NCI-H524 (cell line): ENCODE results near the gene BCL2L13.
A peak's percentile ranks its signal among the peaks of the same experiment; 100 is the strongest.

Source experiments
- DNase-seq, 2 experiments: peaks; one replicate each; lab custom pipeline; 2025; lab: John Stamatoyannopoulos, UW

Gene BCL2L13, protein sequence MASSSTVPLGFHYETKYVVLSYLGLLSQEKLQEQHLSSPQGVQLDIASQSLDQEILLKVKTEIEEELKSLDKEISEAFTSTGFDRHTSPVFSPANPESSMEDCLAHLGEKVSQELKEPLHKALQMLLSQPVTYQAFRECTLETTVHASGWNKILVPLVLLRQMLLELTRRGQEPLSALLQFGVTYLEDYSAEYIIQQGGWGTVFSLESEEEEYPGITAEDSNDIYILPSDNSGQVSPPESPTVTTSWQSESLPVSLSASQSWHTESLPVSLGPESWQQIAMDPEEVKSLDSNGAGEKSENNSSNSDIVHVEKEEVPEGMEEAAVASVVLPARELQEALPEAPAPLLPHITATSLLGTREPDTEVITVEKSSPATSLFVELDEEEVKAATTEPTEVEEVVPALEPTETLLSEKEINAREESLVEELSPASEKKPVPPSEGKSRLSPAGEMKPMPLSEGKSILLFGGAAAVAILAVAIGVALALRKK

DNA sequence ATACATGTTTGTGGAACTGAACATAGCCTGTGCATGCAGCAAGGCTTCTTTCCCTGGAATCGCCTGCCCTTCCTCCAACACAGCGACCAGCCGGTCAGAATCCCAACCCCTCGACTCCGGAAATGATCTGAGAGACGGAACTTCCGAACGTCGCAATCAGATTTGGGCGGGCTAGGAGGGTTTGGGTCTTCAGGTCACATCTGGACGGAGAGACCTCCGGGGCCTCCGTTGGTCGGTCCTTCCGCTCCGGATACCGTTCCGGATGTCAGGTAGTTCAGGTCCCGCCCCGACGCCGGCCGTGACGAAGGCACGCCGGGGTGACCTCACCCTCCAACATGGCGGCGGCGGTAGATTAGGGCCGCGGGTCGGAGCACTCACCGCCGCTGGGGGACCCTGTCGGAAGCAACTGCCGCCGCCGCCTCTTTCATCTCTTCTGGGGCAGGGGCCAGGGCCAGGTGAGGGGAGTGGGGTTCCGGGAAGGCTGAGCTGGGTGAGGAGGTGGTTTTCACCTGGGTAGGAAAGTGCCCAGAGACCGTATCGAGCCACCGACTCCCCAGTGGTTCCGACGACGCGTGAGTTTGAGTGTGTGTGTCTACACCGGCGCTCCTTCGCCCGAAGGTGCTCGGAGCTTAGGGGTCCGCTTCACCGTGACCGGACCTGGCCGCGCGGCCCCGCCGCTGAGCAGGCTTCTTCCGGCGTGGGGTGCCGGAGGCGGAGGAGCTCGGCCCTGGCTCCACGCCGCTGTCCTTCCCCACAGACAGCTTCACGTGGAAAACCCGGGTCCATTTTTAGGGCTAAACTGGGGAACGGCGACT, at the start of gene BCL2L13:
TSS of gene BCL2L13 (plus strand) at position 326 of the 815 bp plus-strand sequence. CDS start 16,955 bp downstream, outside the sequence.
- peak; percentile 96 to 97 for DNase-seq

GRCh38 chr22:17589810-17590375, 48.7 kb upstream of the BCL2L13 start:
- no peak for DNase-seq

GRCh38 chr22:17590586-17590985, 48.0 kb upstream of the BCL2L13 start:
- no peak for DNase-seq

DNA sequence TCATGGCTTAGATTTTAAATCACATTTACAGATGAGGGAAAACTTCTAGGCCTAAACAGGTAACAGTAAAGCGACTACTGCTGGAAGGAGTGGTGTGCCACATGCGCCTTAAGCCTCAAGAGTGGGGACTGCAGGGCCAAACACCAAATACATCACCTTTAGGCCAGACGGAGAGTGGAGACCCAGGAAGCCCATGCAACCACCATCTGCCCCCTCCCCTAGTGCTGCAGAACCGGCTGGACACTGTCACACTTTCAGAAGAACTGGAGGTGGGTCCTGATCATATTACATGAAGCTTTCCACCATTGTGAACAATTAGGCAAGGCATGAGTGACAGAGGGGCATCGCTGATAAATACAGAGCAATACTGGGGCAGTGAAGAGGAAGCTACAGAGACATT, 46.4 kb upstream of the BCL2L13 start:
- DNase-seq: no peak

GRCh38 chr22:17596226-17596625, 42.3 kb upstream of the BCL2L13 start:
- DNase-seq: no peak

DNA sequence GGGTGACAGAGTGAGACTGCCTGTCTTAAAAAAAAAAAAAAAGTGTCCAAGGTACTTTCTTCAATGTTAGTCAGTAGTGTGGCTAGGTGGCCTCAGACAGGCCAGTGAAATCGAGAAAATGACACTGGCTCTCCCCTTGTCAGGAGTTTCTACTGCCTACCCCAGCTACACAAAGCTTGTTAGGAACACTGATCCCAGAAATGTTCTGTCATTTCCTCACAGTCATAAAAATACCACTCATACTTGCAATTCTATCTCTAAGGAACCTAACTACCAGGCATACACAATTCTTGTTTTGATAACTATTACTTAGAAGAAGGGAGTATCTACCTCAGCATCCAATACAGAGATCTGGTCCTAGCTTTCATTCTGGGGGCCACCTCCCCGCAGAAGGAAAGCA, 41.3 kb upstream of the BCL2L13 start:
- no peak for DNase-seq

DNA sequence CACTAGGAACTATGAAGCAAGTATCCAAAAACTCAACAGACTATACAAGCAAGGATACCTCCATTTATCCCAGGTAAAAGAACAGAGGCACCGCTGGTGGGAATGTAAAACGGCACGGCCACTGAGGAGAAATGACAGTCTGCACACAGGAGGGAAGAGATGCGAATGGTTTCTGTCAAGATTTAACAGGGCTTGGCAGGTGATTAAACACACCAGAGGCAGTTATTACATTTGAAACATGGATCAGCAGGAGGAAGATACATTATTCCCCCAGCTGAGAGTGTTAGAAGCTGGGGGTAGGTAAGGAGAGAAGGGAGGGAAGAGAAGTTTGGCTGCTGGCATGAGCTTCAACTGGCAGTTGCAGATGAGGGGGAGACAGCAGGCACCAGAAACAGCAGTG, 40.2 kb upstream of the BCL2L13 start:
- no peak for DNase-seq

GRCh38 chr22:17601031-17601430, 37.5 kb upstream of the BCL2L13 start:
- DNase-seq: no peak

DNA sequence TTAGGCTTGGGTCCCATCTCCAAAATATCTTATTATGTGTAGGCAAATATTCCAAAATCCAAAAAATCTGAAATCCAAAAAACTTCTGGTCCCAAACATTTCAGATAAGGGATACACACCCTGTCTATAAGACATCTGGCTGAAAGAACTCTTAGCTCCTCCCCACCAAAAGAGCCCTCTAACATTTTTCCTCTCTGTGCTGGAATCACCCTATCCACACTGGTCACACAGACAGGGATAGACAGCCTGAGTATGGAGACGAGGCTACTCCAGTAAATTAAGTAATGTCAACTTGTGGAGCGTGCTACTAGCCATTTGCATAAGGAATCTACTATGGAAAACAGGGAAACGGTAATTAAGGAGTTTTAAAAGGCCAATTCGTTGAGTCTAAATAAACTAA, 34.9 kb upstream of the BCL2L13 start:
- no peak for DNase-seq

DNA sequence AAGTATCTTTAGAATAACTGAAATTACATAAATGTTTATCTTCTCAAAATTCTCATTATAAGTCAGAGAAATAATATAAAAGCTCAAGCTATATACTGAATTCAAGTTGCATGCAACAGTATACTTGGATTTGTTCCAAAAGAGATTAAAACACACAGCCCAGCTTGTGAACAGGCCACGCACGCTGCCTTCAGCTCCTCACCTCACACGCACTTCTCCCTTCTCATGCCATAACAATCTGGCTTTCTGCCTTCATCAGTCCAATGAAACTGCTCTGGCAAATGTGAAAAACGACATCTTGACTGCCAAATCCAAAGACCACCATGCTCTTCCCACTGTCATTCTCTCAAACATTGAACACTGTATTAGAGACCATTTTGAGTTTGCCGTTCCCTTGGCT, 32.1 kb upstream of the BCL2L13 start:
- DNase-seq: peak; percentile 3 to 78

- DNase-seq: no peak
Measured at GRCh38 chr22:17607891-17608521, 30.6 kb upstream of the BCL2L13 start.

DNA sequence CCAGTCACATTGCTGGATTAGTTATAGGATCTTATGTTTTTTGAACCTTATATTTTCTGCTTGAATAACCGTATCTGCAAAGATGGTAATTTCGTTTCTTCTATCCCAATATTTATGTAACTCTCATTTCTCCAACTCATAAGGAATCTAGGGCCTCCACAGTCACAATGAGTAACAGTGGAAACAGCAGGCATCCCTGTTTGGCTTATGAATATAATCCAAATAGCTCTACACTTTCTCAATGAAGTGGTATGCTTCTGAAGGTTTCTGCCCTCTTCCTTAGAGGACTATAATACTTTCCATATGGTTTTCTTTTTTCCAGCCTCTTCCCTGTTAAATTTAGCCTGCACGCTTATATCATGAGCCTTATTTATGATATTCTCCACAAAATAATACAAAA, 26.5 kb upstream of the BCL2L13 start:
- no peak for DNase-seq

DNA sequence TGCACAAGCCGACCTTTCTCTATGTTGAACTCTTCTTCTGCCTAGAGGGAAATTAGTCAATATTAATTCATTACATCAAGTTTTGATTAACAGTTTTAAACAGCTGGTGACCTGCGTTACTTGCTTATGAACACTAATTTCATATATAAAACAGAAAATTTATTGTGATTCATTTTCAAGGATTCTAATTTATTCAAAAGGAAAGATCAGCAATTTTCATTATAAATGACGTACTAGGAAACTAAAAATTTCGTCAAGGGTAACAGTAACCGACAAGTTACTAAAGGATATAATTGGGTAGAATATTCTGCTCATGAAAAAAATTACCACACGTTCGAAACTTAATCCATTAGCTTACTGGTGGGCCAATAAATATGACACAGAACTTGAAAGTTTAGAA, 25.3 kb upstream of the BCL2L13 start:
- DNase-seq: no peak

DNA sequence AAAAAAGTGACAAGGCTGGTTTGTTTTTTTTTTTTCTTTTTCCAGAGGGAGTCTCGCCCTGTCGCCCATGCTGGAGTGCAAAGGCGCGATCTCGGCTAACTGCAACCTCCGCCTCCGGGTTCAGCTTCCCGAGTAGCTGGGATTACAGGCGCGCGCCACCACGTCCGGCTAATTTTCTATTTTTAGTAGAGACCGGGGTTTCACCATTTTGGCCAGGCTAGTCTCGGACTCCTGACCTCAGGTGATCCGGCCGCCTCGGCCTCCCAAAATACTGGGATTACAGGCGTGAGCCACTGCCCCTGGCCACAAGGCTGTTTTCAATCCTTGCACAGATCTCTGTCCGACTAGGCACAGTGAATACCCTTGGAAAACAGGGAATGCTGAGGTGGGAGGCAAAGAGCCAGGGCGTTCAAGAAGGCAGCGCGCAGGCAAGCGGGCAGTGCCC, 10.6 kb upstream of the BCL2L13 start:
- no peak for DNase-seq

- peak; percentile 90 to 95 for DNase-seq
Measured at GRCh38 chr22:17628406-17629172, 10.0 kb upstream of the BCL2L13 start, which contains the start of gene ATP6V1E1. ATP6V1E1 (minus strand) TSS chr22:17628749; CDS start chr22:17628635, 114 bp downstream.

DNA sequence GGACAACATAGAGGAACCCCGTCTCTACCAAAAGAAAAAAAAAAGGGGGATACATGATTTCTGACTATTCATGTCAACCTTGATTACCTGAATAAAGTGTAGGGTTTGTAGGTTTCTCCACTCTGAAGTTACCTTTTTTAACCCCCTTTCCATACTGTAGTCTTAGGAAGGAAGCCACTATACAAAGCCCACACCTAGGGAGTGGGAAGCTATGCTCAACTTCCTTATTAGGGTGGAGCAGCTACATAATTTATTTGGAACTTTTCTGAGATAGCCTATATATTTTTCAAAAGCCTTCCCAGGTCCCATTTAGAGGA, 9.4 kb upstream of the BCL2L13 start:
- DNase-seq: no peak

GRCh38 chr22:17629641-17630040, 8.9 kb upstream of the BCL2L13 start:
- DNase-seq: no peak

DNA sequence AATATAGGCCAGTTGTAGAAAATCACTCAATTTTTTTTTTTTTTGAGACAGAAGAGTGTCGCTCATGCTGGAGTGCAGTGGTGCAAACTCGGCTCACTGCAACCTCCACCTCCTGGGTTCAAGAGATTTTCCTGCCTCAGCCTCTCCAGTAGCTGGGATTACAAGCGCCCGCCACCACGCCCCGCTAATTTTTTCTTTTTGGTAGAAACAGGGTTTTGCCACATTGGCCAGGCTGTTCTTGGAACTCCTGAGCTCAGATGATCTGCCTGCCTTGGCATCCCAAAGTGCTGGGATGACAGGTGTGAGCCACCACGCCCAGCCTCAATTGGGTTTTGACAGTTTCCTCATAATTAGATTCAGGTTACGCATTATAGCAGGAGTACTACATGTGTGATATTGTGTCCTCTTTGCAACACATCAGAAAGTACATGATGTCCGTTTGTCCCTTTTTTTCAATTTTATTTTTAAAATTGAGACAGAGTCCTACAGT, 7.4 kb upstream of the BCL2L13 start:
- DNase-seq: no peak

DNA sequence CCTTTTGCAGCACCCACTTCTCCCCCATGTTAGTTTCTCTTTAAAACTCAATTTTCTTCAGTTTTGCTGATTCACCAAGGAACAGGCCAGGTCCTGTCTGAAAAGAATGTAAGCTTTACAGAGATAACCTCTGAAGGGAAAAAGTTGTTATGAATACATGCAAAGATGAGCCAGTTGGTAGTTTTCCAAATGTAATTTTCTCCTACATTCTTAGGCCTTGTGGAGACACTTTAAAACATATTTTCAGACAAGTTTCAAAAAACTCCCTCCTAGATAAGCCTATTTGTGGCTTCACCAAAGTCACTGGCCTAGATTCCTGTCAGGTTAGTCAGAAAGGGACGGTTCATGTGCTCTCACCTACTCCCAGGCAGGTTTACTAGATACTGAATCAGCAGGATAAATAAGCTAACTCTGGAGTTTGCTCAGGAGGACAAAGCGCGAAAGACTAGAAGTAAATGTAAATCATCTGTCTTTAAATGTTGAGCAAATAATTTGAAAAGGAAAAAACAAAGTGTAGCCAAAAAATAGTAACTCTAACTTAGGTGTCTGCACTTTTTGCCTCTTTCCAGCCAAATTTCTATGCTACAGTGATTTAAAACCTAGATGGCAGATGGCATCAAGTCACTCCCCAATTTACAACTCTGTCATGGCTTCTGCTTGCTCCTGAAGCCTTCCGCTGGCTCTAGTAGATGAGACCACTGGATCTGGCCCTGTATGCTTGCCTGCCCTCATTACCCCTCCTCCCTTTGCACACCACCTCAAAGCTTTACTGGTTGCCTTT, 5.2 kb upstream of the BCL2L13 start:
- no peak for DNase-seq

GRCh38 chr22:17633998-17634323, 4.6 kb upstream of the BCL2L13 start:
- DNase-seq: no peak

DNA sequence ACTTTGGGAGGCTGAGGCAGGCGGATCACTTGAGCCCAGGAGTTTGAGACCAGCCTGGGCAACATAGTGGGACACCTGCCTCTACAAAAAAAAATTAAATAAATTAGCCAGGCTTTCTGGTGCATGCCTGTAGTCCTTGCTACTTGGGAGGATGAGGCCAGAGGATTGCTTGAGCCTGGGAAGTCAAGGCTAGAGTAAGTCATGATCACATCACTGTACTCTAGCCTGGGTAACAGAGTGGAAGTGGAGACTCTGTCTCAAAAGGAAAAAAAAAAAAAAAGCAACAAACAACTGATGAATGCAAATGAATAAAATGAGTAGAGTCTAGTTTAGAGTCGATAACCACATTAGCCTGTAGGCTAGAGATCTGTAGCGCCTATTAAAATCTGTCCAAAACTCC, 3.9 kb upstream of the BCL2L13 start:
- DNase-seq: no peak
